Heart left ventricle (tissue), 16 donors: ENCODE results near the gene ELAVL2. TPM values are rescaled to one million over a fixed set of nuclear protein-coding genes. Genes with fewer than 3 reads are reported as not detected.

Experiments
- ATAC-seq, 4 donors: fragments of 200-7000 bp; cut with Tn5 transposase; one replicate each; pipeline ENCODE4 v1.9.1; 2020 to 2022; ENCODE audit warnings: moderate library complexity in 4 of 4, mild to moderate bottlenecking in 3 of 4, moderate number of reproducible peaks in 1 of 4
- DNase-seq, 5 donors: peaks; one replicate each; pipeline ENCODE4 v3.0.0-alpha.2; 2020
- H3K27ac ChIP-seq, 12 donors: fragments of 200-600 bp; sonication (generic) in 4 of 12; one replicate each; pipeline versions ENCODE4 v1.5.0 to v1.8.0; 2016 to 2022; ENCODE audit warnings: mild to moderate bottlenecking in 2 of 12
- H3K27me3 ChIP-seq, 9 donors: fragments of 200-600 bp; sonication (generic) in 2 of 9; one replicate each; pipeline versions ENCODE4 v1.5.1 to v1.8.0; 2016 to 2022; ENCODE audit warnings: mild to moderate bottlenecking in 3 of 9
- H3K36me3 ChIP-seq, 9 donors: fragments of 200-600 bp; sonication (generic) in 2 of 9; one replicate each; pipeline versions ENCODE4 v1.5.0 to v1.8.0; 2018 to 2022; ENCODE audit warnings: mild to moderate bottlenecking in 2 of 9
- H3K4me1 ChIP-seq, 12 donors: fragments of 200-600 bp; sonication (generic) in 4 of 12; one replicate each; pipeline versions ENCODE4 v1.5.0 to v1.8.0; 2016 to 2022; ENCODE audit warnings: mild to moderate bottlenecking in 3 of 12
- H3K4me3 ChIP-seq, 12 donors: fragments of 200-600 bp; sonication (generic) in 4 of 12; one replicate each; pipeline versions ENCODE4 v1.5.0 to v1.8.0; 2017 to 2022; ENCODE audit warnings: mild to moderate bottlenecking in 9 of 12, moderate library complexity in 4 of 12
- H3K9me3 ChIP-seq, 12 donors: fragments of 200-600 bp; sonication (generic) in 4 of 12; one replicate each; pipeline versions ENCODE4 v1.5.0 to v1.8.0; 2016 to 2022; ENCODE audit warnings: mild to moderate bottlenecking in 1 of 12
- CTCF ChIP-seq, 12 donors: fragments of 200-600 bp; sonication (generic) in 4 of 12; IDR thresholded peaks; one replicate each; pipeline versions ENCODE4 v1.5.0 to v1.8.0; 2018 to 2022; ENCODE audit warnings: antibody characterized with exemption in 12 of 12, mild to moderate bottlenecking in 5 of 12
- POLR2A ChIP-seq, 2 donors: fragments of 450-650 bp; IDR thresholded peaks; one replicate each; pipeline ENCODE4 v1.6.1; 2017; ENCODE audit warnings: antibody characterized with exemption in 2 of 2, mild to moderate bottlenecking in 2 of 2, moderate library complexity in 2 of 2
- WGBS, 4 donors: extraction: QIAGEN DNeasy Blood & Tissue Kit in 2 of 4; methylation state at CpG; one replicate each; pipeline versions ENCODE4 v1.1.5 to v1.1.7; 2013 to 2018; 5-methylcytosine and 5-hydroxymethylcytosine counted together
- intact Hi-C, 10 donors: fragments of 100-400 bp; cut with DNase I; formaldehyde crosslinking; loops; one replicate each; pipeline versions ENCODE4 v1.11.1 to v1.14.2; 2022
- polyA plus RNA-seq, 2 donors: library from polyadenylated mRNA; stranded (reverse); fragments of 200-250 nt; gene quantifications; one replicate each; pipeline ENCODE4 v1.2.3, GENCODE V29; 2013
- total RNA-seq, 9 donors: library from RNA; depleted of rRNA in 2 of 9; stranded (reverse); fragments of >200 nt in 2 of 9; fragmentation: NEBNext Ultra II Directional in 3 of 9; extraction: Animal tissue kit (Norgen Biotek cat#: 25700) in 3 of 9; gene quantifications; one replicate each; pipeline versions ENCODE4 v1.1.0 to v1.2.4, GENCODE V29; 2016 to 2023
- donor health status: ischemic (EF 13 %, LVEDD 7.1; RV severe dilation, severe dysfunction).
- donor health status: healthy with polysubstance abuse.
- donor health status: DM: no; HTN: yes; CAD: no.
- donor health status: DM: no; HTN: no; CAD: no.
- donor health status: ischemic (EF 25% LVEDD 6.9; RV normal size, moderate dysfunction).
- donor health status: ischemic (EF 25% LVEDD 5.7; RV mildly dilated, moderate dysfunction).
- donor health status: healthy.
- donor health status: DM: yes; HTN: yes; CAD: no.
- donor health status: ischemic (EF 35%, LVEDD 5.7; RV mildly dilated, moderate dysfunction).
- donor health status: nonischemic (EF 11% LVEDD 7.7; RV severe dilation, severe dysfunction).
- donor health status: DM: yes; HTN: yes; CAD: no.
- donor health status: PGD.
- donor health status: ischemic (EF 29% LVEDD 5.4; RV normal size, mild dysfunction).
- donor health status: nonischemic (EF 23%, LVEDD 6.1; RV moderate dilation, normal function).

The ELAVL2 gene
- total and polyA plus RNA-seq, 11 donors: 0.08 to 0.30 (median 0.19) TPM; not detected in 6

GRCh38 chr9:23799521-23799920 is 26.5 kb downstream of the ELAVL2 start:
- Histone ChIP-seq H3K27me3 (no peaks in the 10 kb centered on the region), H3K4me1 (no peaks in the 10 kb centered on the region), H3K9me3 (no peaks in the 10 kb centered on the region), H3K4me3 (no peak overlapping the region), H3K36me3 (no peaks in the 10 kb centered on the region), H3K27ac (no peak overlapping the region)
- DNase-seq (no peak), ATAC-seq (no peak)
- TF ChIP-seq POLR2A (IDR thresholded peaks at IDR 0.05) (no peak), CTCF (IDR thresholded peaks at IDR 0.05) (no peak)
- intact Hi-C loops: loop anchor here in 1 of 10 donors (10.0 kb wide), 1 partner anchor 55 kb away; no protein-coding TSS in a partner anchor

- WGBS, 4 donors: 84 to 88% (median 87%) methylated on average over 4 of the region's 4 CpGs
- Histone ChIP-seq H3K4me3 (no peak overlapping the region), H3K36me3 (no peaks in the 10 kb centered on the region), H3K27me3 (no peaks in the 10 kb centered on the region), H3K27ac (no peak overlapping the region), H3K4me1 (no peaks in the 10 kb centered on the region), H3K9me3 (no peaks in the 10 kb centered on the region)
- no peak for DNase-seq
- ATAC-seq: no peak
- TF ChIP-seq POLR2A (IDR thresholded peaks at IDR 0.05): no peak
- TF ChIP-seq CTCF (IDR thresholded peaks at IDR 0.05): no peak
- intact Hi-C loops: loop anchor here in 1 of 10 donors (10.0 kb wide), 1 partner anchor 56 kb away; no protein-coding TSS in a partner anchor
Observed at GRCh38 chr9:23798325-23798724, 27.7 kb downstream of the ELAVL2 start.

DNA sequence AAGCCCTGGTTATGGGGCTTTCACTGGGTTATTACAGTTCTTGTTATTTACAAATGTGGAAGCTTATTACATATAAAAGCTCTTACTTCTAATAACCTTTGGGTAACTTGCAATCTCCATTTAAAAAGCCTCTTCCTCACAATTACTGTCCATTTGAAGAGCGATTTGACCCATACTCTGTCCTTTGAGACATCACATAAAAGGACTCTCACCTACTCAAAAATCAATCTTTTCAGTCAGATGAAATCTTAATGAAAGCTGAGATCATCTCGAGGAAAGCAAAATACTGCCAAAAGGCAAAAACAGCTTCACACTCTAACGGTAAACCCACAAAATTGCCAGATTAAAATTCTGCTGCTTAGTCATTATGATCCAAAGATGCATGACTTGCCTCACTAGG is 29.8 kb downstream of the ELAVL2 start:
- DNase-seq: no peak
- Histone ChIP-seq H3K4me1 (no peaks in the 10 kb centered on the region), H3K27ac (no peak overlapping the region), H3K4me3 (no peak overlapping the region), H3K36me3 (no peaks in the 10 kb centered on the region), H3K9me3 (peaks cover 0 to 3% (median 0%) of the 10 kb centered on the region in 12 donors), H3K27me3 (no peaks in the 10 kb centered on the region)
- WGBS, 4 donors: 88 to 93% (median 90%) methylated on average over 3 of the region's 3 CpGs
- no peak for ATAC-seq
- no peak for TF ChIP-seq POLR2A (IDR thresholded peaks at IDR 0.05)
- TF ChIP-seq CTCF (IDR thresholded peaks at IDR 0.05): no peak
- intact Hi-C loops: loop anchor here in 1 of 10 donors (10.0 kb wide), 1 partner anchor 59 kb away; no protein-coding TSS in a partner anchor

DNA sequence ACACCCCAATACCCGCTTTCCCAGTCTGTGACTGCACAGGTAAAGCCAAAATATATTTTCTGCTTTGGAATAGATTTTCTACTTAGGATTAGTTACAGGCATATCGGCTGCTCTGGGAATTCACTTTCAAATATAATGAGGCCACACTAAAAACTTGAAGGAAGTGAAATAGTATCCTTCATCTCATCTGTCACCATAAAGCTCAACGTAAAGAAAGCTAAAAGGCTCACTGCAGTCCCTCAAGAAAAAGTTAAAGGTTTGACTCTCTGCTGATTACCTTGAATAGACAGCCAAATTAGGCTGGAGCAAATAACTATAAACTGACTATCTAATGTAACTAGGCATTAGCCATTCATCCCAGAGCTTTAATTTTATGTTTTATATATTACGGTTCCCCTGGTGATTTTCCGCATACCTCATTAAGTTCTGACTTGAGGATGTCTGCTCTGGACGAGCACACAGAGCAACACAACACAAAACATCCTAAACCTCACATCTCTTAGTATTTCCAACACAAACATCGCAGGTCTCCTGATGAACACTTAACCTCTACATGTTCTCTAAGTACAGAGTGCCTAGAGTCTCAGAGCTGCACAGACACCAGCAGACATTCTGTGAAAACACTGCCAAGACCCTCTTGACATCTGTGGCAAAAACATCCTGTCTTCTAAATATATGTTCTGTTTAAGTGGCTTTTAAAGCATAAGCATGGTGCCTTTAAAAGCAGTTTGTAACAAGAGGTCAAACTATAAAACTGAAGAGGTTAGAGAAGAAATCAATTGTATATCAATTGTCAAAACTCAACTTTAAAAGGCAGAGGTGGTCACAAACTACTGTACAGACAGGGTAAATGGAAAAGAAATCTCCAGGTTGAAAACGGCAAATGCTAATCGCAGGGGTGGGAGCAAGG is 35.4 kb downstream of the ELAVL2 start:
- Histone ChIP-seq H3K27ac (no peak overlapping the region), H3K4me3 (no peak overlapping the region), H3K9me3 (peaks cover 0 to 3% (median 0%) of the 10 kb centered on the region in 12 donors), H3K4me1 (no peaks in the 10 kb centered on the region), H3K27me3 (no peaks in the 10 kb centered on the region), H3K36me3 (no peaks in the 10 kb centered on the region)
- intact Hi-C loops: loop anchor here in 2 of 10 donors (5.0 to 10.0 kb wide), 2 partner anchors 64 to 258 kb away; no protein-coding TSS in a partner anchor
- 70 to 77% (median 73%) methylated on average over 9 of the region's 9 CpGs for WGBS, 4 donors
- ATAC-seq: no peak
- DNase-seq: no peak
- TF ChIP-seq CTCF (IDR thresholded peaks at IDR 0.05): no peak
- TF ChIP-seq POLR2A (IDR thresholded peaks at IDR 0.05): no peak
